ENCODE data around the gene NUDT5.

Gene NUDT5

DNA sequence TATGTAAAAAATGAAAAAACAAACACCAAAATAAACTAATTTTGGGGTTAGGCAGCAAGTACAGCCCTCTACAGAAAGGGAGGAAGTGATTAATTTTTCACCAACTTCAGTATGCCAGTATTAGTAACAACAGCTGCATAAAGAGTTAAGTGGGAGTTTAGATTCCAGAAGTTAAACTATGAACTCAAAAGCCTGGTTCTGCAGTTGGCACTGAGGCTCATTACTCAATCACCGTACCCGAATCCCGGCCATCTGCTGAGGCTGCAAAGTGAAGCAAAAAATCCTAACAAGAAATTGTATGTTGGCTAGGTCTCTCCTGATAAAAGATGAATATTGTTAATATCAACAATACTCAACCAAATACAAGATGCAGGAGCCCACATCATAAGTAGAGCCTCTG lies 4.0 kb downstream of the NUDT5 start:
- TF ChIP-seq, protein P1, sequence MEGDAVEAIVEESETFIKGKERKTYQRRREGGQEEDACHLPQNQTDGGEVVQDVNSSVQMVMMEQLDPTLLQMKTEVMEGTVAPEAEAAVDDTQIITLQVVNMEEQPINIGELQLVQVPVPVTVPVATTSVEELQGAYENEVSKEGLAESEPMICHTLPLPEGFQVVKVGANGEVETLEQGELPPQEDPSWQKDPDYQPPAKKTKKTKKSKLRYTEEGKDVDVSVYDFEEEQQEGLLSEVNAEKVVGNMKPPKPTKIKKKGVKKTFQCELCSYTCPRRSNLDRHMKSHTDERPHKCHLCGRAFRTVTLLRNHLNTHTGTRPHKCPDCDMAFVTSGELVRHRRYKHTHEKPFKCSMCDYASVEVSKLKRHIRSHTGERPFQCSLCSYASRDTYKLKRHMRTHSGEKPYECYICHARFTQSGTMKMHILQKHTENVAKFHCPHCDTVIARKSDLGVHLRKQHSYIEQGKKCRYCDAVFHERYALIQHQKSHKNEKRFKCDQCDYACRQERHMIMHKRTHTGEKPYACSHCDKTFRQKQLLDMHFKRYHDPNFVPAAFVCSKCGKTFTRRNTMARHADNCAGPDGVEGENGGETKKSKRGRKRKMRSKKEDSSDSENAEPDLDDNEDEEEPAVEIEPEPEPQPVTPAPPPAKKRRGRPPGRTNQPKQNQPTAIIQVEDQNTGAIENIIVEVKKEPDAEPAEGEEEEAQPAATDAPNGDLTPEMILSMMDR (IDR thresholded peaks at IDR 0.05): no peak

DNA sequence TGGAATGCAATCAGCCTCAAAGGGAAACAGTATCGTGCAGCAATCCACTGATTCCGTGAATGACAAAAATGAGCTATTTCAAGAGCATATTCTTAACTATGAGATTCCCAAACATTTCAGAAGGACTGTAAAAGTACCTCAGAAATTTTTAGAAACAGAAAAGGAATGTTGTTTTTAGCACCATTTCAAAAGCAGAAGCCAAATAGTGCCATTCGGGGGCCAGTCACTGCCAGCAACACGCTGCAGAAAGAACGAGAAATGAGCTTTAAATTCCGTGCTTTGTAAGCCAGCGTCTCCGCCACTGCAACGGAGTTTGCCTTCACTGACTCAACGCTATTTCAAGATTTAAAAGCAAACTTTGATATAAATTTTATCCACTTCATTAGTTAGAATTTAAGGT lies 6.3 kb downstream of the NUDT5 start:
- Histone ChIP-seq H3K79me2 (peaks cover 13% of the 10 kb centered on the region), H3K4me1 (peaks cover 4% of the 10 kb centered on the region), H3K9me3 (ENCODE audit: control insufficient read depth, low read length) (no peaks in the 10 kb centered on the region), H2AFZ (no peak overlapping the region), H3K9ac (no peak overlapping the region), H3K27me3 (ENCODE audit: control insufficient read depth, insufficient read depth, low read length) (no peaks in the 10 kb centered on the region), H3K27ac (no peak overlapping the region), H3K36me3 (ENCODE audit: control insufficient read depth, insufficient read depth, low read length) (no peaks in the 10 kb centered on the region), H3K4me2 (ENCODE audit: low read length) (no peak overlapping the region), H3K4me3 (ENCODE audit: low read depth, low read length) (no peak overlapping the region)
- TF ChIP-seq, protein P1 (IDR thresholded peaks at IDR 0.05): no peak

More for the DNA sequence above, 4.0 kb downstream of the NUDT5 start:
- Histone ChIP-seq H3K27me3 (ENCODE audit: control insufficient read depth, insufficient read depth, low read length) (no peaks in the 10 kb centered on the region), H3K79me2 (peaks cover 30% of the 10 kb centered on the region), H2AFZ (no peak overlapping the region), H3K36me3 (ENCODE audit: control insufficient read depth, insufficient read depth, low read length) (no peaks in the 10 kb centered on the region), H3K4me1 (peaks cover 7% of the 10 kb centered on the region), H3K27ac (no peak overlapping the region), H3K4me2 (ENCODE audit: low read length) (no peak overlapping the region), H3K9me3 (ENCODE audit: control insufficient read depth, low read length) (no peaks in the 10 kb centered on the region), H3K9ac (no peak overlapping the region), H3K4me3 (ENCODE audit: low read depth, low read length) (no peak overlapping the region)

DNA sequence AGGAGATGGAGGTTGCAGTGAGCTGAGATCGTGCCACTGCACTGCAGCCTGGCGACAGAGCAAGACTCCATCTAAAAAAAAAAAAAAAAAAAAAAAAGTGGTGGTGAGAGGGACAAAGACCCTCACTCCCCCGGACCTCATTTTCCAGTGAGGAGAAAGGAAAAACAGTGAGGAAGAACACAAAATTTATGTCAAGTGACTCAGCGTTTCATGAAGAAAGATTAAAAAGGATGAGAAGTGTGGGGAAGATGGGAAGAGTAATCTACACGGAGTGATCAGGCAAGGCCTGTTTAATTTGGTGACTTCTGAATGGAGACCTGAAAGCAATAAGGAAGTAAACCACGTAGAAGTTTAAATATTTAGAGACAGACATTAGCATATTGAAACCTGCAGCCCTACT lies 7.0 kb downstream of the NUDT5 start:
- no peak overlapping the region for H3K4me3 ChIP-seq (ENCODE audit: low read depth, low read length)
- no peak overlapping the region for H3K9ac ChIP-seq
- no peaks in the 10 kb centered on the region for H3K36me3 ChIP-seq (ENCODE audit: control insufficient read depth, insufficient read depth, low read length)
- H3K4me1 ChIP-seq: no peaks in the 10 kb centered on the region
- H3K79me2 ChIP-seq: peaks cover 13% of the 10 kb centered on the region
- H3K9me3 ChIP-seq (ENCODE audit: control insufficient read depth, low read length): no peaks in the 10 kb centered on the region
- no peak overlapping the region for H3K4me2 ChIP-seq (ENCODE audit: low read length)
- no peaks in the 10 kb centered on the region for H3K27me3 ChIP-seq (ENCODE audit: control insufficient read depth, insufficient read depth, low read length)
- H2AFZ ChIP-seq: no peak overlapping the region
- no peak overlapping the region for H3K27ac ChIP-seq
- TF ChIP-seq, protein P1 (IDR thresholded peaks at IDR 0.05): no peak

DNA sequence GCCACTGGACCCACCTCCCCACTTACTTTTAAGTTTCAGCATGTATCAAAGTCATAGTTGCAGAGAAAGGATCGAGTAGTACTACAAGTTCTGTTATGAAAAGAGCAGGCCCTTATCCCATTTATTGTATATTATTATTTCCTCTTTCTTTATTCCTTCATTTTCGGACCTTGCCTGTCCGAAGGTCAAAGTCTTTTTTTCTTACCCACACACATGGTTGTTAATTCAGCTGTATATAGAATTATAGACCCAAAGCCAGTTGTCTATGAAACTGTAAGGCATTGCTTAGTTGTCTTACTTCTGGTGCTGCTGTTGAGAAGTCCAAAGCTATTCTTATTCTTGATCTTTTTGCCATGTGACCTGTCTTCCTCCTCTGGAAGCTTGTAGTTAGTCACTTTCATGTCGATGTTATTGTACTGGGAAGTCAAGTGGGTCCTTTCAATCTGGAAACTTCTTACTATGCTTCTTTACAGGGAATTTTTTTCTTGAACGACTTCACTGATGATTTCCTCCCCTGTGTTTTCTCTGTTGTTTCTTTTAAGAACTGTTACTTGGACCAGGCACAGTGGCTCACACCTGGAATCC lies 8.3 kb downstream of the NUDT5 start:
- no peak overlapping the region for H3K9ac ChIP-seq
- peaks cover 11% of the 10 kb centered on the region for H3K79me2 ChIP-seq
- H3K36me3 ChIP-seq (ENCODE audit: control insufficient read depth, insufficient read depth, low read length): no peaks in the 10 kb centered on the region
- no peak overlapping the region for H2AFZ ChIP-seq
- H3K27ac ChIP-seq: no peak overlapping the region
- H3K4me3 ChIP-seq (ENCODE audit: low read depth, low read length): no peak overlapping the region
- TF ChIP-seq, protein P1 (IDR thresholded peaks at IDR 0.05): no peak
- H3K4me1 ChIP-seq: no peaks in the 10 kb centered on the region
- no peak overlapping the region for H3K4me2 ChIP-seq (ENCODE audit: low read length)
- H3K9me3 ChIP-seq (ENCODE audit: control insufficient read depth, low read length): no peaks in the 10 kb centered on the region
- no peaks in the 10 kb centered on the region for H3K27me3 ChIP-seq (ENCODE audit: control insufficient read depth, insufficient read depth, low read length)

DNA sequence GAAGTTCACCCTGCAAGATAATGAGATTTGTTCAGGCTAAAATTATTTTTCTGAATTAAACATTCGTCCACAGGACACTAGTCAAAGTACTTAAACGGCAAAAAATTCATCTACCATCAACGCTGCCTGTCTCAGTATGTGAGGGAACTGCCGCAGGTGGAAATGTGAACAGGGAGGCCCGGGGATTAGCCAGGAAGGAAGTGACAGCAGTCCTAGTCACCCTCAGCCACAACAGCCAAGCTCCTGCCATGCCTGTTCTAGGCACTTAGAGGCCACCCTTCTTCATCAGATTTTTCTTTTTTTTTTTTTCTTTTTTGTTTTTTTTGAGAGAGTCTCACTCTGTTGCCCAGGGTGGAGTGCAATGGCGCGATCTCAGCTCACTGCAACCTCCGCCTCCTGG lies 9.4 kb downstream of the NUDT5 start:
- no peak overlapping the region for H3K4me2 ChIP-seq (ENCODE audit: low read length)
- H3K36me3 ChIP-seq (ENCODE audit: control insufficient read depth, insufficient read depth, low read length): no peaks in the 10 kb centered on the region
- no peaks in the 10 kb centered on the region for H3K27me3 ChIP-seq (ENCODE audit: control insufficient read depth, insufficient read depth, low read length)
- no peak overlapping the region for H3K27ac ChIP-seq
- H3K79me2 ChIP-seq: peaks cover 11% of the 10 kb centered on the region
- H2AFZ ChIP-seq: no peak overlapping the region
- TF ChIP-seq, protein P1 (IDR thresholded peaks at IDR 0.05): no peak
- no peaks in the 10 kb centered on the region for H3K9me3 ChIP-seq (ENCODE audit: control insufficient read depth, low read length)
- no peaks in the 10 kb centered on the region for H3K4me1 ChIP-seq
- H3K9ac ChIP-seq: no peak overlapping the region
- H3K4me3 ChIP-seq (ENCODE audit: low read depth, low read length): no peak overlapping the region
